Skeletal muscle tissue (tissue), 4 donors: Measurements from ENCODE around the gene TMIGD3. TPM values are rescaled to one million over a fixed set of nuclear protein-coding genes. Genes with fewer than 3 reads are reported as not detected.

ENCODE experiments used
- H3K27ac ChIP-seq: one replicate; pipeline ENCODE4 v1.7.0; 2013; ENCODE audit warnings: mild to moderate bottlenecking, low read depth, low read length, inconsistent platforms
- H3K27me3 ChIP-seq, 3 donors: one replicate each; pipeline ENCODE4 v1.7.0; 2013; ENCODE audit warnings: low read length in 3 of 3; ENCODE audit not compliant: control insufficient read depth in 3 of 3, insufficient read depth in 3 of 3
- H3K36me3 ChIP-seq, 3 donors: one replicate each; pipeline ENCODE4 v1.7.0; 2013; ENCODE audit warnings: low read length in 3 of 3; ENCODE audit not compliant: control insufficient read depth in 3 of 3, insufficient read depth in 3 of 3
- H3K4me1 ChIP-seq, 3 donors: one replicate each; pipeline ENCODE4 v1.7.0; 2013; ENCODE audit warnings: low read length in 3 of 3, mild to moderate bottlenecking in 3 of 3; ENCODE audit not compliant: control insufficient read depth in 3 of 3, insufficient read depth in 3 of 3
- H3K4me3 ChIP-seq, 3 donors: one replicate each; pipeline ENCODE4 v1.7.0; 2013; ENCODE audit warnings: low read length in 3 of 3
- H3K9ac ChIP-seq, 3 donors: one replicate each; pipeline ENCODE4 v1.7.0; 2013; ENCODE audit warnings: low read length in 3 of 3, mild to moderate bottlenecking in 3 of 3, moderate library complexity in 2 of 3, low read depth in 1 of 3
- H3K9me3 ChIP-seq, 3 donors: one replicate each; pipeline ENCODE4 v1.7.0; 2013; ENCODE audit warnings: low read length in 3 of 3; ENCODE audit not compliant: control insufficient read depth in 3 of 3
- total RNA-seq: library from RNA; depleted of rRNA; stranded (reverse); fragments of >200 nt; gene quantifications from one replicate; pipeline ENCODE4 v1.2.3, GENCODE V29; 2014
- donor health status: Osteomylitis.

The TMIGD3 gene
- total RNA-seq, 1 donor from 2014 or later: 1.6 TPM

DNA sequence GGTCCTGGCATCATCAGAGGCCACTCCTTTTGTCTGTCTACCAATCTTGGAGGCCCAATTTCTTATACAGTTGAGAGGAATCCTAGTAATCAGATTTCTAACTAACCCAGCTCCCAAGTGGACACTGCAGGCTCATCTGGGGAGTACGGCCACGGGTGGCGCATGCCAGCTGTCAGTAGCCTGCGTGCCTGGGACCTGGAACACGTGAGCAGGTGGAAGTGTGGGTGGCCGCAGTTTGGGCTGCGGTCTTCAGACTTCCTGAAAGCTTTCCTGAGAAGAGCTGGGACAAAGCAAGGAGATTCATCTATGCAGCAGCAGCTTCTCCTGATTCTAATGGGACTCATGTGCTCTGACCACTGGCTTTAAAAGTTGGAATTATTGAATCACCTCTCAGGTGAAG is 12.4 kb downstream of the TMIGD3 start:
- Histone ChIP-seq H3K36me3 (no peaks in the 10 kb centered on the region), H3K27ac (peak overlapping the region; percentile 36), H3K9me3 (no peaks in the 10 kb centered on the region), H3K4me3 (no peak overlapping the region), H3K27me3 (peaks cover 0 to 4% (median 3%) of the 10 kb centered on the region in 3 donors), H3K4me1 (no peaks in the 10 kb centered on the region), H3K9ac (no peak overlapping the region)

GRCh38 chr1:111490220-111490619 is 13.2 kb downstream of the TMIGD3 start:
- Histone ChIP-seq H3K4me1 (no peaks in the 10 kb centered on the region), H3K9me3 (no peaks in the 10 kb centered on the region), H3K27me3 (peaks cover 0 to 4% (median 3%) of the 10 kb centered on the region in 3 donors), H3K9ac (no peak overlapping the region), H3K27ac (peak overlapping the region; percentile 12), H3K4me3 (no peak overlapping the region), H3K36me3 (no peaks in the 10 kb centered on the region)

DNA sequence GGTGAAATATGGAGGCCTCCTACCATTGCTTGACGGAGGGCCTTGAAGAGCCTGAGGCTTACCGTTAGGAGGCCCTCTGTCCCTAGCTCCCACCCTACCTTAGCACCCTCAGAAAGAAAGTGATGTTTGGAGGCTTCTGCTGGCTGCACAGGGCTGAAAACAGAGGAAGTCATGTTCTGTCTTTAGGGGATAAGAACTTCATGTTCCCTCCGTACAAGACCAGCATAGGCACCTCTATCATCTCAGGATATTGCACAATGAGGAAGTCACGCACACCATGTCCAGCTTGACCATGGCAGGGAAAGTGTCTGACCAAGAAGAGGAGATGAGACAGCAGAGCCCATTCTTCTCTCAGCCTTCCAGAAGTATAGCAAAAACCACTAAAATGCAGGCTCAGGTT is 13.8 kb downstream of the TMIGD3 start:
- peaks cover 0 to 4% (median 3%) of the 10 kb centered on the region in 3 donors for H3K27me3 ChIP-seq
- no peaks in the 10 kb centered on the region for H3K36me3 ChIP-seq
- H3K4me3 ChIP-seq: no peak overlapping the region
- H3K9me3 ChIP-seq: no peaks in the 10 kb centered on the region
- peak overlapping the region; percentile 44 for H3K27ac ChIP-seq
- H3K9ac ChIP-seq: no peak overlapping the region
- H3K4me1 ChIP-seq: no peaks in the 10 kb centered on the region

DNA sequence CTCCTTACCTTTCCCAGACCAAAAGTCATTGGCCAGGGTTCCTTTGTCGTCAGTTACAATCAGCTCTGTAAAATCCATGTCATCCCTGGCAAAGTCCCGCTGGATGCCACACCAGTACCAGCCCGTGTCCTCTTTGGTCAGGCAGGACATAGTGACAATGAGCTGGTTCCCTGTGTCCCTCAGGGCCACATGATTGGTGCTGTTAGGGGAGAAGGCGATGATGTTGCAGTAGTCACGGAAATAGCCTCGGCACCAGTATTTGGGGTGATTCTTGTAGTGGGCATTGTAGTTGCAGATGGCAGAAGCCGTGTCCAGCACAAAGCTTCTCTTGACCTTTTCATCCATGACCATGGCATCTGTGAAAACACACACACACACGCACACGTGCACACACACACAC is 14.8 kb downstream of the TMIGD3 start:
- H3K9ac ChIP-seq: no peak overlapping the region
- peak overlapping the region; percentile 44 for H3K27ac ChIP-seq
- H3K4me3 ChIP-seq: no peak overlapping the region
- H3K9me3 ChIP-seq: no peaks in the 10 kb centered on the region
- H3K36me3 ChIP-seq: no peaks in the 10 kb centered on the region
- H3K4me1 ChIP-seq: no peaks in the 10 kb centered on the region
- peaks cover 0 to 4% (median 3%) of the 10 kb centered on the region in 3 donors for H3K27me3 ChIP-seq

DNA sequence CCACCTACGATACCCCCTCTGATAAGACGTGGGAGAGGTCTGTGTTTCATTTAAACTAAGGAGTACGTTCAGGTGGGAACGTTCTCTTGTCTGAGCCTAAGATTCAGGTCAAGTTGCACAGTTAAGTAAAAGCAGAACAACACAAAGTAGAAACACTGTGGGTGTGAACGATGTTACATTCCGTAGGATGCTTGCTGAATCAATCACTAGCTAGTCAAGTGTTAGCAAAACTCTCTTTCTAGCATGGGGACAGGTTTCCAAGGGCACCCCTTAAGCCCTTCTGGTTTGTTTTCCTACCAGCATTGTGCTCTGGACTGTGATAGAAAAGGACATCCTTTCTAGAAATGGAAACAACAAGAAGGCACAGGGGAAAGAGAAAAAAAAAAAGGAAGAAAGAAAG is 16.3 kb downstream of the TMIGD3 start:
- Histone ChIP-seq H3K9ac (no peak overlapping the region), H3K4me3 (no peak overlapping the region), H3K27me3 (peaks cover 0 to 4% (median 3%) of the 10 kb centered on the region in 3 donors), H3K27ac (no peak overlapping the region), H3K9me3 (no peaks in the 10 kb centered on the region), H3K36me3 (no peaks in the 10 kb centered on the region), H3K4me1 (peaks cover 2 to 4% (median 3%) of the 10 kb centered on the region in 3 donors)

DNA sequence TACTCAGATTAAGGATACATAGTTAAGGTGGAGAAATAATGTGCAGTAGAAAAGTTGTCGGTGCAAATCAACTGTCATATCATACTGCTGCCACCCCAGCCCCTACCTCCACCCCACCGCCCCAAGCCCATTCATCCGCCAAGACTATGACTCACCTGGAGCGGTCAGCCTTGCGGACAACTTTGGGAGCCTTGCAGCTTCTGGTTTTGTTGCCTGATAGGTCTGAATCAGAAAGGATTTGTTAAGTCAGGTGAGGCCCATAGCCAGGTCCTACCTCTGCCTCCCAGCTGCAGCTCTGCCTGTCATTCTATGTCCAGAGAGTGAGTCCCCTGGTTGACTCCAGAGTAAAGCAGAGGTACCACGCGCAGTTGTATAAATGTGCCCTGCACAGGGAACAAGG is 17.0 kb downstream of the TMIGD3 start:
- Histone ChIP-seq H3K4me3 (no peak overlapping the region), H3K27me3 (peaks cover 0 to 4% (median 3%) of the 10 kb centered on the region in 3 donors), H3K36me3 (no peaks in the 10 kb centered on the region), H3K4me1 (peaks cover 6 to 9% (median 8%) of the 10 kb centered on the region in 3 donors), H3K27ac (no peak overlapping the region), H3K9ac (no peak overlapping the region), H3K9me3 (no peaks in the 10 kb centered on the region)

- Histone ChIP-seq H3K9me3 (no peaks in the 10 kb centered on the region), H3K27ac (no peak overlapping the region), H3K27me3 (peaks cover 0 to 4% (median 3%) of the 10 kb centered on the region in 3 donors), H3K9ac (no peak overlapping the region), H3K4me1 (peaks cover 6 to 9% (median 8%) of the 10 kb centered on the region in 3 donors), H3K36me3 (no peaks in the 10 kb centered on the region), H3K4me3 (no peak overlapping the region)
Measured at GRCh38 chr1:111484391-111485026, 18.9 kb downstream of the TMIGD3 start.

DNA sequence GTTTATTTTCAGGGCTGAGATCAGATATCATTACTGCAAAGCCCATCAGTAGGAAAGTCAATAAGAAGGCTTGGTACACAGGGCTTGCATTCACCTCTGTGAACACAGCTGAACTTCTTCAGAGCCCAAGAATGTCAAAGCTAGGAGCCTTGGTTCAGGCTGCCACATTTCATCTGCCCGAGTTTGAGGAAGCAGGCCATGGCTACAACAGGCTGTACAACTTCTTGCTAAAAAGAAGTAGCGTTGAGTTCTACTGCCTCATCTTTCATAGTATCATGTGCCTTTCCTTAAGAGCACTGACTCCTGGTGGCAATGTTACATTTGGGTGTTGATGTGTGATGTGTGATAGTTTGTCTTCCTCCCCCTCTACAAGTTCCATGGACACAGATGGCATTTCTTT is 19.6 kb downstream of the TMIGD3 start:
- Histone ChIP-seq H3K27ac (no peak overlapping the region), H3K4me1 (peaks cover 6 to 9% (median 8%) of the 10 kb centered on the region in 3 donors), H3K9me3 (no peaks in the 10 kb centered on the region), H3K9ac (no peak overlapping the region), H3K4me3 (no peak overlapping the region), H3K36me3 (no peaks in the 10 kb centered on the region), H3K27me3 (peaks cover 0 to 4% (median 3%) of the 10 kb centered on the region in 3 donors)

DNA sequence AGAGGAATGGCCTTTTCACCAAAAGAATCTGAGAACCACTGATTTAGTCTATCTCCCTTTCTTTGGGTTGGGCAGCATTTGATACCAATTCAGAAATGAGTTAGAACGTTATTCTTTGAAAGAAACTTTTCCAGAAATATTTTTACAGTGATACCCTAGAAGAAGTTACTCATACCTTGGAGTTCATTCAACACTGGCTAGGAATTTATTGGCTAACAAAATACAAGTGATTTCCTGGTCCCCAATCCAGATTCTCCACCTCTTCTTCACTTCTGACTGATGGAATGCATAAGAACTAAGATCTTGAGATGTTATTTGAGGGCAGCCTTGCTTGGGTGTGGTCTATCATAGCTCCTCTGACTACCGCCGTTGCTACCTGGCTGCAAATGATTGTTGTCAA is 20.3 kb downstream of the TMIGD3 start:
- Histone ChIP-seq H3K27me3 (no peaks in the 10 kb centered on the region), H3K9me3 (no peaks in the 10 kb centered on the region), H3K27ac (no peak overlapping the region), H3K4me1 (peaks cover 6 to 9% (median 8%) of the 10 kb centered on the region in 3 donors), H3K9ac (no peak overlapping the region), H3K36me3 (peaks cover 1 to 5% (median 2%) of the 10 kb centered on the region in 3 donors), H3K4me3 (no peak overlapping the region)

GRCh38 chr1:111481387-111482221 is 21.8 kb downstream of the TMIGD3 start:
- Histone ChIP-seq H3K36me3 (peaks cover 2 to 15% (median 12%) of the 10 kb centered on the region in 3 donors), H3K27ac (no peak overlapping the region), H3K9me3 (no peaks in the 10 kb centered on the region), H3K9ac (peak overlapping the region in 1 of 3 donors; percentile 46), H3K27me3 (no peaks in the 10 kb centered on the region), H3K4me1 (peaks cover 9 to 10% (median 9%) of the 10 kb centered on the region in 3 donors), H3K4me3 (peak overlapping the region in 1 of 3 donors; percentile 14)
